Measurements from ENCODE around the gene NPR1.
"Not testable (repeated sequence)": the region's sequence is repeated elsewhere in the genome, so short reads cannot be mapped to it uniquely, and the experiment has no call there.

The NPR1 gene

GRCh38 chr1:153684892-153685291, 6.4 kb downstream of the NPR1 start:
- DNase-seq, result no peak

- DNase-seq, result no peak
These were observed 7.3 kb downstream of the NPR1 start for GRCh38 chr1:153685544-153686340.

GRCh38 chr1:153687346-153688125, 9.0 kb downstream of the NPR1 start:
- DNase-seq, result no peak

GRCh38 chr1:153688276-153688675, 9.8 kb downstream of the NPR1 start:
- DNase-seq, result no peak

- no peak for DNase-seq
These were observed 10.3 kb downstream of the NPR1 start for GRCh38 chr1:153688736-153689328.

GRCh38 chr1:153693466-153693865, 15.0 kb downstream of the NPR1 start:
- DNase-seq, result no peak

- no peak for DNase-seq
These were observed 18.3 kb downstream of the NPR1 start for GRCh38 chr1:153696741-153697140.

GRCh38 chr1:153697191-153698019, 18.9 kb downstream of the NPR1 start:
- DNase-seq, result no peak

- DNase-seq, result no peak
These were observed 19.8 kb downstream of the NPR1 start for GRCh38 chr1:153698020-153698922.

- no peak for DNase-seq
These were observed 20.6 kb downstream of the NPR1 start for GRCh38 chr1:153698923-153699714.

- no peak for DNase-seq
These were observed 21.3 kb downstream of the NPR1 start for GRCh38 chr1:153699768-153700167.

- DNase-seq, result no peak
These were observed 27.0 kb downstream of the NPR1 start for GRCh38 chr1:153705484-153705883.

- DNase-seq, result no peak
These were observed 32.5 kb downstream of the NPR1 start for GRCh38 chr1:153711026-153711425.

GRCh38 chr1:153716211-153716610, 37.7 kb downstream of the NPR1 start:
- DNase-seq, result not testable (repeated sequence)

GRCh38 chr1:153717330-153717729, 38.8 kb downstream of the NPR1 start:
- DNase-seq, result no peak

GRCh38 chr1:153723687-153724086, 45.2 kb downstream of the NPR1 start:
- DNase-seq, result no peak

- not testable (repeated sequence) for DNase-seq
These were observed 46.1 kb downstream of the NPR1 start for GRCh38 chr1:153724634-153725033.

- peak; percentile 99 to 100 for DNase-seq
These were observed 49.2 kb downstream of the NPR1 start, which contains the start of gene INTS3 for GRCh38 chr1:153727463-153728304. Gene INTS3, plus strand, starts transcription at chr1:153728050. Its CDS starts 585 bp downstream, at chr1:153728635.

- peak in 1 of 2 donors; percentile 46 for DNase-seq
These were observed 50.0 kb downstream of the NPR1 start for GRCh38 chr1:153728305-153729066.
